PFSK-1 (cell line): ENCODE measurements around the gene C5AR1.

Experiments used
- POLR2AphosphoS5 ChIP-seq: IDR thresholded peaks from 2 replicates; pipeline ENCODE4 v1.6.1; 2012; ENCODE audit warnings: low read depth, mild to moderate bottlenecking, control low read depth, low read length, moderate library complexity
- TAF1 ChIP-seq: IDR thresholded peaks from 2 replicates; pipeline ENCODE4 v1.6.1; 2012; ENCODE audit warnings: low read length, control low read depth, borderline replicate concordance; ENCODE audit not compliant: insufficient read depth

DNA sequence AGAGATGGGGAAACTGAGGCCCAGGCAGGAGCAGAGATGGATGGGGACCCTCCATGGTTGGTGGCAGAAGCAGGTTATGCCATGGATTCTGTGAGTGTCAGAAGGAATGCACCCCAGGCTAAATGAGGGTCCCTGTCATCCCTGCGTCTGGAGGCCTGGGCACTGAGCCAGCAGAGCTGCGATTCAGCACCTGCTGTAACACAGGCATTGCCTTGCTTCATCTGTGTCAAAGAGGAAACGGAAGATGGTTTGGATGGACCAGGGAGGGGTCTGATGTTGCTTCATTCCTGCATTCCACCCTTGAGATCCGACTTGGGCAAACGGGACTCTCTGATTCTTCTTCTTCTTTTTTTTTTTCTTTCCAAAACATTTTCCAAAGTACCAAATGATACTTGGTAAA, 1.2 kb downstream of the C5AR1 start:
- TF ChIP-seq POLR2AphosphoS5 (no peak), TAF1 (no peak)
